SK-N-SH (cell line): ENCODE measurements around the gene ABI1. TPM values are rescaled to one million over a fixed set of nuclear protein-coding genes. Genes with fewer than 3 reads are reported as not detected.

Experiments
- CTCF ChIA-PET: fragments of 300-600, 350-600 bp; formaldehyde crosslinking; extraction: SDS; loops from one replicate; lab custom pipeline; 2021; lab: Yijun Ruan, JAX
- POLR2A ChIA-PET: fragments of 350-600 bp; sonication (Branson Sonifier 250); formaldehyde crosslinking; extraction: SDS; loops from one replicate; lab custom pipeline; 2020; ENCODE audit warnings: antibody characterized with exemption, inconsistent platforms; lab: Yijun Ruan, JAX
- DNase-seq: peaks from one replicate; pipeline ENCODE4 v3.0.0; 2012
- H2AFZ ChIP-seq: fragments of 200-600 bp; sonication (generic); 2 replicates; pipeline ENCODE4 v1.8.1; 2016; ENCODE audit warnings: antibody characterized with exemption, mild to moderate bottlenecking, low read depth
- H3F3A ChIP-seq: fragments of 200-600 bp; sonication (generic); replicated peaks from 2 replicates; pipeline ENCODE3; 2016; ENCODE audit warnings: antibody characterized with exemption, mild to moderate bottlenecking; ENCODE audit not compliant: insufficient read depth
- H3K27ac ChIP-seq, 2 experiments: fragments of 200-500 bp in 1 of 2; fragments of 200-600 bp in 1 of 2; sonication (Bioruptor generic) in 1 of 2; sonication (generic), shearing (Covaris generic) in 1 of 2; 2 replicates each; pipeline versions ENCODE4 v1.5.1 to v1.6.1; 2014 to 2016; ENCODE audit warnings: low read depth in 2 of 2, inconsistent platforms in 1 of 2, low read length in 1 of 2, mild to moderate bottlenecking in 1 of 2, mixed read lengths in 1 of 2
- H3K27me3 ChIP-seq: fragments of 200-600 bp; sonication (generic), shearing (Covaris generic); 2 replicates; pipeline ENCODE4 v1.6.1; 2016; ENCODE audit warnings: mixed run types; ENCODE audit not compliant: insufficient read depth
- H3K36me3 ChIP-seq, 2 experiments: fragments of 200-500 bp in 1 of 2; fragments of 200-600 bp in 1 of 2; sonication (Bioruptor generic) in 1 of 2; sonication (generic) in 1 of 2; replicated peaks in 1 of 2; 2 replicates each; pipeline versions ENCODE3 to v1.5.1; 2014 to 2016; ENCODE audit warnings: low read length in 1 of 2, mild to moderate bottlenecking in 1 of 2; ENCODE audit not compliant: insufficient read depth in 2 of 2, control insufficient read depth in 1 of 2
- H3K4me1 ChIP-seq, 2 experiments: fragments of 200-500 bp in 1 of 2; fragments of 200-600 bp in 1 of 2; sonication (Bioruptor generic) in 1 of 2; sonication (generic), shearing (Covaris generic) in 1 of 2; 2 replicates each; pipeline versions ENCODE4 v1.5.1 to v1.6.1; 2014 to 2016; ENCODE audit warnings: low read depth in 1 of 2, low read length in 1 of 2, mixed run types in 1 of 2; ENCODE audit not compliant: insufficient read depth in 2 of 2, control insufficient read depth in 1 of 2
- H3K4me2 ChIP-seq: fragments of 200-600 bp; sonication (generic), shearing (Covaris generic); 2 replicates; pipeline ENCODE4 v1.6.1; 2017; ENCODE audit warnings: mixed run types
- H3K4me3 ChIP-seq, 2 experiments: fragments of 200-500 bp in 1 of 2; fragments of 200-600 bp in 1 of 2; sonication (Bioruptor generic) in 1 of 2; sonication (generic), shearing (Covaris generic) in 1 of 2; 2 replicates each; pipeline versions ENCODE4 v1.5.1 to v1.8.1; 2014 to 2016; ENCODE audit warnings: low read depth in 2 of 2, inconsistent platforms in 1 of 2, low read length in 1 of 2, mild to moderate bottlenecking in 1 of 2, mixed read lengths in 1 of 2, moderate library complexity in 1 of 2
- H3K79me2 ChIP-seq: fragments of 200-600 bp; sonication (generic); 2 replicates; pipeline ENCODE4 v1.8.1; 2017; ENCODE audit warnings: mild to moderate bottlenecking; ENCODE audit not compliant: insufficient read depth
- H3K9ac ChIP-seq: fragments of 200-600 bp; sonication (generic); 2 replicates; pipeline ENCODE4 v1.6.1; 2017; ENCODE audit warnings: mixed run types
- H3K9me2 ChIP-seq: fragments of 200-600 bp; sonication (generic); 2 replicates; pipeline ENCODE4 v1.6.1; 2017; ENCODE audit warnings: mixed run types
- H3K9me3 ChIP-seq: fragments of 200-600 bp; sonication (generic); 2 replicates; pipeline ENCODE4 v1.6.1; 2017; ENCODE audit warnings: mixed run types, mild to moderate bottlenecking, moderate library complexity
- H4K20me1 ChIP-seq: fragments of 200-600 bp; sonication (generic); 2 replicates; pipeline ENCODE4 v1.6.1; 2017; ENCODE audit warnings: mild to moderate bottlenecking, mixed run types; ENCODE audit not compliant: insufficient read depth
- ELF1 ChIP-seq: IDR thresholded peaks from 2 replicates; pipeline ENCODE4 v1.4.0; 2012
- EZH2phosphoT487 ChIP-seq: fragments of 200-600 bp; sonication (generic); IDR thresholded peaks from 2 replicates; pipeline ENCODE4 v1.6.1; 2017; ENCODE audit warnings: low read depth, mixed run types, mild to moderate bottlenecking, antibody characterized with exemption, moderate library complexity, borderline replicate concordance
- FOXM1 ChIP-seq: IDR thresholded peaks from 2 replicates; pipeline ENCODE4 v1.4.0; 2012; ENCODE audit warnings: low read depth, mild to moderate bottlenecking
- GABPA ChIP-seq: IDR thresholded peaks from 2 replicates; pipeline ENCODE4 v1.4.0; 2012; ENCODE audit warnings: low read depth, mild to moderate bottlenecking
- MEF2A ChIP-seq: IDR thresholded peaks from 2 replicates; pipeline ENCODE4 v1.4.0; 2012; ENCODE audit warnings: low read depth, borderline replicate concordance
- RAD21 ChIP-seq: IDR thresholded peaks from 2 replicates; pipeline ENCODE4 v1.6.1; 2012; ENCODE audit warnings: mild to moderate bottlenecking, low read length
- RFX5 ChIP-seq: IDR thresholded peaks from 2 replicates; pipeline ENCODE4 v1.6.1; 2012; ENCODE audit warnings: mild to moderate bottlenecking, improper control_type of control experiment, low read length
- RXRA ChIP-seq: IDR thresholded peaks from 2 replicates; pipeline ENCODE4 v1.4.0; 2012; ENCODE audit warnings: low read depth, mild to moderate bottlenecking, borderline replicate concordance
- SIN3A ChIP-seq: IDR thresholded peaks from 2 replicates; pipeline ENCODE4 v1.6.1; 2012; ENCODE audit warnings: low read depth, mild to moderate bottlenecking, low read length, moderate library complexity, borderline replicate concordance
- TAF1 ChIP-seq: IDR thresholded peaks from 2 replicates; pipeline ENCODE4 v1.6.1; 2012; ENCODE audit warnings: low read depth, mild to moderate bottlenecking, low read length, moderate library complexity, borderline replicate concordance
- TCF12 ChIP-seq: IDR thresholded peaks from 2 replicates; pipeline ENCODE4 v1.4.0; 2012
- YY1 ChIP-seq: IDR thresholded peaks from 2 replicates; pipeline ENCODE4 v1.4.0; 2012; ENCODE audit warnings: low read depth, mild to moderate bottlenecking
- WGBS: methylation state at CpG from one replicate; pipeline ENCODE4 v1.1.6; 2017; ENCODE audit warnings: low lambda C conversion rate; 5-methylcytosine and 5-hydroxymethylcytosine counted together
- polyA plus RNA-seq, 3 experiments: library from polyadenylated mRNA; depleted of rRNA; stranded (reverse); fragments of >200 nt; gene quantifications; 2 replicates each; pipeline ENCODE4 v1.2.3, GENCODE V29; 2012
- TF ChIP-seq, protein P1 (sequence below): IDR thresholded peaks from 2 replicates; pipeline ENCODE4 v1.4.0; 2012; ENCODE audit warnings: low read depth
- TF ChIP-seq, protein P2 (sequence below): IDR thresholded peaks from 2 replicates; pipeline ENCODE4 v1.4.0; 2012; ENCODE audit warnings: low read depth, borderline replicate concordance
- TF ChIP-seq, protein P3 (sequence below): fragments of 150-350 bp; IDR thresholded peaks from 2 replicates; pipeline ENCODE4 v1.6.1; 2016; ENCODE audit warnings: mild to moderate bottlenecking, low read depth, low read length
- TF ChIP-seq, protein P4 (sequence below): fragments of 150-350 bp; IDR thresholded peaks from 2 replicates; pipeline ENCODE4 v1.6.1; 2017; ENCODE audit warnings: antibody characterized with exemption, low read length, low read depth, borderline replicate concordance
- TF ChIP-seq, protein P5 (sequence below): IDR thresholded peaks from 2 replicates; pipeline ENCODE4; 2012

Gene ABI1
- polyA plus RNA-seq, 1 of the 3 experiments (the other 2 are of a cell fraction), result 36.7 TPM

DNA sequence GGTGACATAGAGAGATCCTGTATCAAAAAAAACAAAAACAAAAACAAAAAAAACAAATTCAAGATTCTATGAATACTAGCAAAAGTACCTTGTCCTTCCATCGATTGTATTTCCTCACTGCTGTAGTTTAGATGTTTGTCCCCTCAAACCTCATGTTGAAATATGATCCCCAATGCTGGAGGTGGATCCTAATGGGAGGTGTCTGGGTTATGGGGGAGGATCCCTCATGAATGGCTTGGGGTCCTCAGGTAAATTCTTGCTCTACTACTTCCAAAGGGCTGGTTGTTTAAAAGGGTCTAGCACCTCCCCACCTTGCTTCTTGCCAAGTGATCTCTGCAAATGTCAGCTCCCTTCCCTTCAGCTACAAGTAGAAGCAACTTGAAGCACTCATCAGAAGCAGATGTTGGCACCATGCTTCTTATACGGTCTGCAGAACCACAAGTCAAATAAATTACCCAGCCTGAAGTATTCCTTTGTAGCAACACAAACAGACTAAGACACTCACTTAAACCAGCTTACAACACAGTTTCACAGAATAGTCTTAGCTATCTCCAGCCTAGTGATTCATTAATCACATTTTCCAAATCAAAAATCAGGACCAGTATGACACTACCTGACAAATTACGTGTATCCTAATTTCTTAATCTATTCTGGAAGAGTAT is 20.7 kb downstream of the ABI1 start:
- peaks cover 0 to 5% of the 10 kb centered on the region in 2 experiments for H3K36me3 ChIP-seq
- POLR2A ChIA-PET, result interaction anchor here (0.5 kb wide), 1 partner anchor 58 kb away, joined by 3 read pairs; no protein-coding TSS in a partner anchor
- H3F3A ChIP-seq, result no peaks in the 10 kb centered on the region
- H3K9ac ChIP-seq, result no peak overlapping the region
- H3K4me2 ChIP-seq, result no peak overlapping the region
- H3K4me3 ChIP-seq, result no peak overlapping the region
- TF ChIP-seq MEF2A (no peak), TCF12 (peak; percentile 23; the same call in 1 of the 2 replicates)
- no peak overlapping the region for H3K27ac ChIP-seq
- H3K9me2 ChIP-seq, result no peaks in the 10 kb centered on the region
- 65% methylated on average over 3 of the region's 3 CpGs for WGBS
- H3K79me2 ChIP-seq, result peaks cover 96% of the 10 kb centered on the region
- H3K4me1 ChIP-seq, result peaks cover 0 to 7% of the 10 kb centered on the region in 2 experiments; a peak in 1 of 4 replicates
- H4K20me1 ChIP-seq, result peaks cover 75% of the 10 kb centered on the region
- CTCF ChIA-PET, result interaction anchor here (0.9 kb wide), 1 partner anchor 34 kb away, joined by 3 read pairs; no protein-coding TSS in a partner anchor
- H2AFZ ChIP-seq, result no peak overlapping the region
- H3K27me3 ChIP-seq, result no peaks in the 10 kb centered on the region
- DNase-seq, result no peak
- H3K9me3 ChIP-seq, result no peaks in the 10 kb centered on the region

DNA sequence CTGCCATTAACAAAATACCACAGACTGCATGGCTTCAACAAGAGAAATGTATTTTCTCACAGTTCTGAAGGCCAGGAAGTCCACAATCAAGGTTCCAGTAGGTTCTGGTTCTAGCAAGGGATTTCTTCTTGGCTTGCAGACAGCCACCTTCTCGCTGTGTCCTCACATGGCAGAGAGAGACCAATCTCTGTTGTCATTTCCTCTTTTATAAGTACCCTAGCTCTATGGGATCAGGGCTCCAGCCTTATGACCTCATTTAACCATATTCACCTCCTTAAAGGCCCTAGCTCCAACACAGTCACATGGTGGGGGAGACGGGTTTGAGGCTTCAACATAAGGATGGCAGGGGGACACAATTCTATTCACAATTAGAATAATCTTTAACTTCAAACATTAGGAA is 23.6 kb downstream of the ABI1 start:
- H4K20me1 ChIP-seq, result peaks cover 66% of the 10 kb centered on the region
- H3K36me3 ChIP-seq, result peaks cover 0 to 2% of the 10 kb centered on the region in 2 experiments
- ChIA-PET POLR2A (no interaction called here), CTCF (interaction anchor here (0.6 to 1.5 kb wide), 2 partner anchors 15 to 111 kb away, joined by 3 to 4 read pairs; no protein-coding TSS in a partner anchor)
- no peak overlapping the region for H3K4me2 ChIP-seq
- H3K27ac ChIP-seq, result no peak overlapping the region
- H2AFZ ChIP-seq, result no peak overlapping the region
- no peaks in the 10 kb centered on the region for H3K9me2 ChIP-seq
- no peak for DNase-seq
- TF ChIP-seq GABPA, result no peak
- TF ChIP-seq TAF1, result no peak
- TF ChIP-seq RAD21, result no peak
- no peak for TF ChIP-seq SIN3A
- TF ChIP-seq, protein P1, sequence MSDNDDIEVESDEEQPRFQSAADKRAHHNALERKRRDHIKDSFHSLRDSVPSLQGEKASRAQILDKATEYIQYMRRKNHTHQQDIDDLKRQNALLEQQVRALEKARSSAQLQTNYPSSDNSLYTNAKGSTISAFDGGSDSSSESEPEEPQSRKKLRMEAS, result no peak
- no peak for TF ChIP-seq FOXM1
- TF ChIP-seq YY1, result no peak
- no peak for TF ChIP-seq RFX5
- TF ChIP-seq ELF1, result no peak
- TF ChIP-seq, protein P2, sequence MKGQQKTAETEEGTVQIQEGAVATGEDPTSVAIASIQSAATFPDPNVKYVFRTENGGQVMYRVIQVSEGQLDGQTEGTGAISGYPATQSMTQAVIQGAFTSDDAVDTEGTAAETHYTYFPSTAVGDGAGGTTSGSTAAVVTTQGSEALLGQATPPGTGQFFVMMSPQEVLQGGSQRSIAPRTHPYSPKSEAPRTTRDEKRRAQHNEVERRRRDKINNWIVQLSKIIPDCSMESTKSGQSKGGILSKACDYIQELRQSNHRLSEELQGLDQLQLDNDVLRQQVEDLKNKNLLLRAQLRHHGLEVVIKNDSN, result no peak
- TF ChIP-seq, protein P3, sequence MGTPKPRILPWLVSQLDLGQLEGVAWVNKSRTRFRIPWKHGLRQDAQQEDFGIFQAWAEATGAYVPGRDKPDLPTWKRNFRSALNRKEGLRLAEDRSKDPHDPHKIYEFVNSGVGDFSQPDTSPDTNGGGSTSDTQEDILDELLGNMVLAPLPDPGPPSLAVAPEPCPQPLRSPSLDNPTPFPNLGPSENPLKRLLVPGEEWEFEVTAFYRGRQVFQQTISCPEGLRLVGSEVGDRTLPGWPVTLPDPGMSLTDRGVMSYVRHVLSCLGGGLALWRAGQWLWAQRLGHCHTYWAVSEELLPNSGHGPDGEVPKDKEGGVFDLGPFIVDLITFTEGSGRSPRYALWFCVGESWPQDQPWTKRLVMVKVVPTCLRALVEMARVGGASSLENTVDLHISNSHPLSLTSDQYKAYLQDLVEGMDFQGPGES, result no peak
- no peak for TF ChIP-seq EZH2phosphoT487
- TF ChIP-seq, protein P4, sequence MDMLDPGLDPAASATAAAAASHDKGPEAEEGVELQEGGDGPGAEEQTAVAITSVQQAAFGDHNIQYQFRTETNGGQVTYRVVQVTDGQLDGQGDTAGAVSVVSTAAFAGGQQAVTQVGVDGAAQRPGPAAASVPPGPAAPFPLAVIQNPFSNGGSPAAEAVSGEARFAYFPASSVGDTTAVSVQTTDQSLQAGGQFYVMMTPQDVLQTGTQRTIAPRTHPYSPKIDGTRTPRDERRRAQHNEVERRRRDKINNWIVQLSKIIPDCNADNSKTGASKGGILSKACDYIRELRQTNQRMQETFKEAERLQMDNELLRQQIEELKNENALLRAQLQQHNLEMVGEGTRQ, result no peak
- TF ChIP-seq, protein P5, sequence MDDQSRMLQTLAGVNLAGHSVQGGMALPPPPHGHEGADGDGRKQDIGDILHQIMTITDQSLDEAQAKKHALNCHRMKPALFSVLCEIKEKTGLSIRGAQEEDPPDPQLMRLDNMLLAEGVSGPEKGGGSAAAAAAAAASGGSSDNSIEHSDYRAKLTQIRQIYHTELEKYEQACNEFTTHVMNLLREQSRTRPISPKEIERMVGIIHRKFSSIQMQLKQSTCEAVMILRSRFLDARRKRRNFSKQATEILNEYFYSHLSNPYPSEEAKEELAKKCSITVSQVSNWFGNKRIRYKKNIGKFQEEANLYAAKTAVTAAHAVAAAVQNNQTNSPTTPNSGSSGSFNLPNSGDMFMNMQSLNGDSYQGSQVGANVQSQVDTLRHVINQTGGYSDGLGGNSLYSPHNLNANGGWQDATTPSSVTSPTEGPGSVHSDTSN, result no peak
- no peak for TF ChIP-seq RXRA
- no peak for TF ChIP-seq TCF12
- TF ChIP-seq, all 33 proteins: peak for 0
- peaks cover 96% of the 10 kb centered on the region for H3K79me2 ChIP-seq
- WGBS, result 100% methylated on average over 2 of the region's 2 CpGs
- H3F3A ChIP-seq, result no peaks in the 10 kb centered on the region
- H3K4me3 ChIP-seq, result no peak overlapping the region
- peaks cover 0 to 7% of the 10 kb centered on the region in 2 experiments; a peak in 1 of 4 replicates for H3K4me1 ChIP-seq
- no peak overlapping the region for H3K9ac ChIP-seq
- no peaks in the 10 kb centered on the region for H3K27me3 ChIP-seq
- no peaks in the 10 kb centered on the region for H3K9me3 ChIP-seq
